Measurements from ENCODE around the gene RGS19. TPM values are rescaled to one million over a fixed set of nuclear protein-coding genes. Genes with fewer than 3 reads are reported as not detected.
A peak's percentile ranks its signal among the peaks of the same experiment; 100 is the strongest.

The RGS19 gene
- total and polyA plus RNA-seq, 2 of the 8 experiments (the other 6 are each of a cell fraction or from before 2014, with no cell fraction given) = 12.7 to 16.8 TPM

GRCh38 chr20:64105846-64106434 is 26.6 kb upstream of the RGS19 start:
- Histone ChIP-seq H3K4me2 (ENCODE audit: insufficient read depth in 1 of 2, low read depth in 2 of 2, low read length in 2 of 2) (no peak overlapping the region), H4K91ac (replicated peaks; ENCODE audit: insufficient read length, low read length) (no peak overlapping the region), H3K23me2 (ENCODE audit: low read depth, low read length) (peaks cover 2% of the 10 kb centered on the region; the same call in 1 of the 2 replicates), H3K4ac (replicated peaks; ENCODE audit: insufficient read length, low read depth, low read length) (no peak overlapping the region), H3K18ac (ENCODE audit: extremely low read depth, low read length) (no peak overlapping the region), H4K8ac (ENCODE audit: extremely low read depth, insufficient read depth, low read length) (no peak overlapping the region), H2BK5ac (ENCODE audit: low read depth, low read length) (no peak overlapping the region), H3K27me3 (replicated peaks in 1 of 4; ENCODE audit: control insufficient read depth in 3 of 4, extremely low read depth in 1 of 4, insufficient read depth in 3 of 4, low read length in 3 of 4) (peaks cover 2 to 19% (median 18%) of the 10 kb centered on the region in 4 experiments), H3K9ac (replicated peaks in 1 of 4; ENCODE audit: extremely low read depth in 1 of 4, low read depth in 3 of 4, low read length in 3 of 4) (no peak overlapping the region), H3K56ac (replicated peaks; ENCODE audit: insufficient read length, low read depth, low read length) (no peak overlapping the region), H3K14ac (ENCODE audit: insufficient read length) (no peak overlapping the region), H3K4me1 (replicated peaks in 1 of 4; ENCODE audit: control insufficient read depth in 3 of 4, insufficient read depth in 4 of 4, low read length in 3 of 4) (peaks cover 0 to 8% (median 3%) of the 10 kb centered on the region in 4 experiments; a peak in 3 of 7 replicates), H3K9me3 (ENCODE audit: insufficient read depth in 2 of 2, low read depth in 1 of 2, low read length in 1 of 2) (no peaks in the 10 kb centered on the region), H2BK15ac (ENCODE audit: low read length) (no peak overlapping the region), H3K36me3 (ENCODE audit: control insufficient read depth in 2 of 4, insufficient read depth in 4 of 4, low read length in 3 of 4) (no peaks in the 10 kb centered on the region), H2BK20ac (ENCODE audit: low read length) (no peak overlapping the region), H2AFZ (ENCODE audit: low read length) (no peak overlapping the region), H2AK5ac (ENCODE audit: low read depth, low read length) (no peak overlapping the region), H4K20me1 (replicated peaks in 1 of 2; ENCODE audit: control insufficient read depth in 1 of 2, insufficient read depth in 2 of 2, low read length in 2 of 2) (peaks cover 3 to 4% of the 10 kb centered on the region in 2 experiments), H3K23ac (ENCODE audit: insufficient read length) (no peak overlapping the region), H2BK120ac (replicated peaks; ENCODE audit: low read depth, low read length) (no peak overlapping the region), H3K4me3 (ENCODE audit: extremely low read depth in 1 of 4, insufficient read depth in 2 of 4, low read depth in 3 of 4, low read length in 4 of 4) (no peak overlapping the region), H3K79me1 (ENCODE audit: low read depth, low read length) (no peaks in the 10 kb centered on the region; the same call in 1 of the 2 replicates), H2BK12ac (ENCODE audit: low read depth, low read length) (no peak overlapping the region), H4K5ac (ENCODE audit: insufficient read length, low read depth, low read length) (no peak overlapping the region), H3K79me2 (ENCODE audit: control insufficient read depth in 1 of 2, insufficient read depth in 2 of 2, low read length in 2 of 2) (no peaks in the 10 kb centered on the region), H3K27ac (ENCODE audit: low read depth, low read length) (no peak overlapping the region)
- no peak for TF ChIP-seq SRF (IDR thresholded peaks at IDR 0.05; ENCODE audit: low read depth, low read length)
- CTCF ChIA-PET (ENCODE audit: partially characterized antibody) = interaction anchor here (0.8 to 6.4 kb wide), 3 partner anchors 10 to 16 kb away, joined by 3 to 59 read pairs (median 4); no protein-coding TSS in a partner anchor
- no peak for FAIRE-seq
- POLR2A ChIA-PET (ENCODE audit: partially characterized antibody) = no interaction called here
- peak in 1 of 2 experiments; percentile 43 for DNase-seq (ENCODE audit: low read depth in 1 of 2, low spot score in 2 of 2)
- WGBS, 2 experiments (ENCODE audit: extremely low coverage in 1 of 2, insufficient coverage in 1 of 2, insufficient read length in 1 of 2, insufficient replicate concordance in 2 of 2, low coverage in 1 of 2, low lambda C conversion rate in 2 of 2, missing lambda C conversion rate in 1 of 2) = 92% methylated on average over 36 of the region's 39 CpGs; no CpG with 5 or more reads in 1 of the 2 experiments
